Right ventricle myocardium inferior (tissue), 1 donor: ENCODE measurements around the gene ZNF23. TPM values are rescaled to one million over a fixed set of nuclear protein-coding genes. Genes with fewer than 3 reads are reported as not detected.

Experiments used
- ATAC-seq: fragments of 200-7000 bp; cut with Tn5 transposase; one replicate; pipeline ENCODE4 v1.9.1; 2020; ENCODE audit warnings: mild to moderate bottlenecking, moderate library complexity
- DNase-seq: peaks from one replicate; pipeline ENCODE4 v3.0.0; 2021; ENCODE audit errors: missing footprints
- intact Hi-C: fragments of 100-400 bp; cut with DNase I; formaldehyde crosslinking; loops from one replicate; pipeline ENCODE4 v1.11.0; 2022
- total RNA-seq: library from RNA; stranded (reverse); fragmentation: NEBNext Ultra II Directional; extraction: Animal tissue kit (Norgen Biotek cat#: 25700); gene quantifications from one replicate; pipeline ENCODE4 v1.2.1, GENCODE V29; 2021
- donor health status: DM: no; HTN: yes; CAD: no; lungs with severe emphysema.

ZNF23 gene
- total RNA-seq, 1 donor from 2014 or later: 5.9 TPM

GRCh38 chr16:71431991-71432390 is 30.1 kb downstream of the ZNF23 start:
- ATAC-seq (no peak), DNase-seq (no peak)
- intact Hi-C loops: no loop called here

- intact Hi-C loops: no loop called here
- DNase-seq: no peak
- ATAC-seq: no peak
These were observed 30.9 kb downstream of the ZNF23 start for GRCh38 chr16:71431176-71431575.

DNA sequence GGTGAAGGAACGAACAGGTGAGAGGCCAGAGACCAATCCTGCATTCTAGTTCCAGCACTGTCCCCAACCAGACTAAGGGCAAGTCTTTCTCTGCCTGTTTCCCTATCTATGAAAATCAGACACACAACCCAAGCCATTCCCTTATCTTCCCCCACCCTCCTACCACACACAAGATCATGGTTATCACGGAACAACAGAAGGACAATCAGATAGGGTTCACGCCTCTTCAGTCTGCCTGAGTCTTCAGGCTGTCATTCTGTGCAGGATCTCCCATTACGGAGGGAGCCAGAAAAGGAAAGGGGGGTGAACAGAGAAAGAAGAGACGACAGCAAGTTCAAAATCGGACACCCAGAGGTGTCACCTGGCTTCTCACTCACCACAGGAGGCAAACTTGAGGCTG is 31.3 kb downstream of the ZNF23 start:
- ATAC-seq: no peak
- intact Hi-C loops: no loop called here
- DNase-seq: no peak

DNA sequence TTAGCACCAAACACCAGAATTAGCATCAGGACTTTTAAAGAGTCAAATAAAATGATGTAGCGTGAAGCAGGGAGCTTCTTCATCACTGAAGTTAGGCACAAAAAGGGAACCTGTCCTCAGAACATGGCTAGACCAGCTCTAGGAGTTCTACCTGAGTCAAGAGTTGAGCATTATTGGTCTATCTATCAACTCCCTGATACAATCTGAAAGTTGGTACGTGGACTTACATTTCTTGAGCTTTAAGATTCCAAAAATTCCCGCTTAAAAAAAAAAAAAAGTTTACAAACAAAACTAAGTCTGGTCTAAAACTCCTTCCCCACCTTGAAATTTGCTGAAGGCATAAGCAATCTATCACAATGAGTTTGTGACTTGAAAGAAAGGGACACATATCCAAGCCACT is 32.5 kb downstream of the ZNF23 start:
- ATAC-seq: no peak
- intact Hi-C loops: no loop called here
- no peak for DNase-seq

DNA sequence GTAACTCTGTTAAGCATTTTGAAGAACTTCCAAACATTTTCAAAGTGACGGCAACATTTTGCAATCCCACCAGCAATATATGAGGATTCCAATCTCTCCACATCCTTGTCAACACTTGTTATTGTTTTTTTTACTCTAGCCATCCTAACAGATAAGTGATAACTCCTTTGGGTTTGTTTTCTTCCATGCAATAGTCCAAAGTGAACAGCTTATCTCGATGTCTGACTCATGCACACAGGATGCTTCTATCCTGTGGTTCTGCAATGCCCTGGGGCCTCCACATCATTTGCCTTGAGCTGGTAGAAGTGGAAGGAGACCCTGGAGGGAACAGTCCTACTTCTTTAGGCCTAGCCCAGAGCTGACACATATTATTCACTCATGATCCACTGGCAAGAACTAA is 33.2 kb downstream of the ZNF23 start:
- intact Hi-C loops: no loop called here
- DNase-seq (no peak), ATAC-seq (no peak)

- no peak for ATAC-seq
- no peak for DNase-seq
- intact Hi-C loops: no loop called here
These were observed 33.7 kb downstream of the ZNF23 start for GRCh38 chr16:71428385-71428784.

DNA sequence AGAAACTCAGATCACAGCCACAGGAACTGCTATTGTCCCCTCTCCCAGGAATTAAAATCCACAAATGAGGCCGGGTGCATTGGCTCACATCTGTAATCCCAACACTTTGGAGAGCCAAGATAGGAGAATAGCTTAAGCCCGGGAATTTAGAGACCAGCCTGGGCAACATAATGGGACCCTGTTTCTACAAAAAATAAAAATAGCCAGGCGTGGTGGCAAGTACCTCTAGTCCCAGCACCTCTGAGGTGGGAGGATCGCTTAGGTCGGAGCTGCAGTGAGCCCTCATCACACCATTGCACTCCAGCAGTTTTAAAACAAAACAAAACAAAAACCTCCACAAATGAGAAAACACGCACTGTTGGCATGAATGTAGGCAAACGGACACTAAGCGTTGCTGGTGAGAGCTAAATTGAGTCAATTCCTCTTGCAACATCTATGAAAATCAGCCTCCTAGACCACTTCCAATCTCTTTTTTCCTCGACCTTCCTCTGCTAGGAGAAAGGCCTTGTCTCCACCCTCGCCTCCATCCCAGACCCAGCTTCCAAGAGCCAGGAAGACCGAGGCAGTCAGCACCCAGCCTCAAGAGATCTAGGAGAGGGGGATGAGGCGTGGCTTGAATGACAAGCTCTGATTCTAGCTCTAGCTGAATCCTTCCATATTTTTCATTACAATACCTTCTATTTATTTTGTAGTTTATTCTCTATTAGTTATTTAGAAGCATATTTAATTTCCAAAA is 35.0 kb downstream of the ZNF23 start:
- ATAC-seq: no peak

DNA sequence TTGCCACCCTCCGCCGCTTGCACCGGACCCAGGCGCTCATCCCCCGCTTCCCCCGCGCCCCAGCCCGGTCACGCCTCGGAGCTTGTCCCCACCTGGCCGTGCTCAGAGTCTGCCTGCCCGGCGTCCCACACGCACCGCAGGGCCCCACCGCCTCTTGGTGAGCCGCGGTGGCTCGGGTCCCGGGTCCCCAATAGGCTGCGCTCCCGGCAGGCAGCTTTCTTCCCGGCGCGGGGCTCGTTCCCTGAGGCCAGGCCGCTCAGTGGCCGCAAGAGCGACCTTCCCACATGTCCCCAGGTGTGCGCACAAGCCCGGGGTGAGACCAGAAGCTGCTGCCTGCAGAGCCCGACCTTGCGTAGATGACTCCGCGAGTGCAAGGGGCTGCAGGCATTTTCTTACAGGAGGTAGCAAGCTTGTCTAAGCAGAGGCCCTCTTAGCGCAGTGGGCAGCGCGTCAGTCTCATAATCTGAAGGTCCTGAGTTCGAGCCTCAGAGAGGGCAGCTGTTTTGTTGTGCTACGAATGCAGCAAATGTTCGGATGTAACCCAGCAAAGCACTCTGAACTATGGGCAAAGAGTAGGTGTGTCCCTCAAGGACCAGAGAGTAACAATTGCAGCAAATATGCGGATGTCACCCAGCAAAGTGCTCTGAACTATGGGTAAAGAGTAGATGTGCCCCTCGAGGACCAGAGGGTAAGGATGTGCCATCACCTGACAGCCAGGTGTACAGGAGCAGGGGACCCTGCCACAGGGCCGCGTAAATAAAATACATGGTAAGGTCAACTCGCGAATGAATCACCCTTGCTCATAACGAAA is 35.8 kb downstream of the ZNF23 start:
- DNase-seq: no peak
- no peak for ATAC-seq
- intact Hi-C loops: no loop called here

More for the DNA sequence above, 35.0 kb downstream of the ZNF23 start:
- intact Hi-C loops: no loop called here
- DNase-seq: no peak

GRCh38 chr16:71425746-71426068 is 36.3 kb downstream of the ZNF23 start:
- DNase-seq: no peak
- intact Hi-C loops: no loop called here
- ATAC-seq: no peak

DNA sequence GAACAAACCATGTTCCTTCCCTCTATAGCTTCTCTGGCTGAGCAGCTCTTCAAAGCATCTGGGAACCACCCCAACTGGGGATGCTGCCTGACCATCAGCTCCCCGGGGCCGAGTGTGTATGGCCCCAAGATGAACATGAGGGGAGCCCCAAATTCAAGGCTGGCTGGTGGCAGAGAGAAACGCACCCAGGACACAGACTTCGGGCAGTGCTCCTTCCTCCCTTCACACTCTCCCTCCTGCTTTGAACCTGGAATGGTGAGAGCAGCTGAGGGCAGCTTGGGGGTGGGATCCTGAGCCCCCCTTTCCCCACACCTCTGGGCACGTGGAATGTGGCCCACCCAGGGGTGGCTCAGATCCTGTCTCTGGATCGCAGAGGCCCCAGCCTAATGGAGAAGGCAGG is 37.4 kb downstream of the ZNF23 start:
- intact Hi-C loops: no loop called here
- ATAC-seq (no peak), DNase-seq (no peak)

- DNase-seq (no peak), ATAC-seq (no peak)
- intact Hi-C loops: no loop called here
These were observed 38.2 kb downstream of the ZNF23 start for GRCh38 chr16:71423865-71424264.

GRCh38 chr16:71423016-71423415 is 39.0 kb downstream of the ZNF23 start:
- intact Hi-C loops: no loop called here
- no peak for DNase-seq
- ATAC-seq: no peak

- intact Hi-C loops: no loop called here
- ATAC-seq: no peak
- DNase-seq: no peak
These were observed 40.1 kb downstream of the ZNF23 start for GRCh38 chr16:71421911-71422310.

DNA sequence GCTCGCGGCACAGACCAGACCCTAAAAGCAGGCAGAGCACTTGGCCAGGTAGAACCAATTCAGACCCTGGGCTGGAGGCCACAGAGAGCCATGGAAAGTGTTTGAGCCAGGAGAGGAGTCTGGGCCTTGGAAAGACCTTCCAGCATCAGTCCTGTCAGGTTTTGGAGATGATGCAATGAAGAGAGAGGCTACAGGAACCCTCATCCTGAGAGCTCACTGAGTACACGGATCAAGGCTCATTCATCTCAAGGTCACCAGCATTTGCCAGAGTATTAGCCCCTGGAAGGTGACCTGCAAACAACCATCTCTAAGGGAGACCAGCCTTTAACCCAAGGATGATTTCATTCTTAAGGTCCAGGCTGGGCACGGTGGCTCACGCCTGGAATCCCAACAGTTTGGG is 48.0 kb downstream of the ZNF23 start:
- intact Hi-C loops: loop anchor here (10.0 kb wide), 1 partner anchor 201 kb away; no protein-coding TSS in a partner anchor
- DNase-seq (no peak), ATAC-seq (no peak)

GRCh38 chr16:71413341-71413740 is 48.7 kb downstream of the ZNF23 start:
- intact Hi-C loops: loop anchor here (1.0 to 10.0 kb wide), 2 partner anchors 86 to 201 kb away; no protein-coding TSS in a partner anchor
- DNase-seq (no peak), ATAC-seq (no peak)

DNA sequence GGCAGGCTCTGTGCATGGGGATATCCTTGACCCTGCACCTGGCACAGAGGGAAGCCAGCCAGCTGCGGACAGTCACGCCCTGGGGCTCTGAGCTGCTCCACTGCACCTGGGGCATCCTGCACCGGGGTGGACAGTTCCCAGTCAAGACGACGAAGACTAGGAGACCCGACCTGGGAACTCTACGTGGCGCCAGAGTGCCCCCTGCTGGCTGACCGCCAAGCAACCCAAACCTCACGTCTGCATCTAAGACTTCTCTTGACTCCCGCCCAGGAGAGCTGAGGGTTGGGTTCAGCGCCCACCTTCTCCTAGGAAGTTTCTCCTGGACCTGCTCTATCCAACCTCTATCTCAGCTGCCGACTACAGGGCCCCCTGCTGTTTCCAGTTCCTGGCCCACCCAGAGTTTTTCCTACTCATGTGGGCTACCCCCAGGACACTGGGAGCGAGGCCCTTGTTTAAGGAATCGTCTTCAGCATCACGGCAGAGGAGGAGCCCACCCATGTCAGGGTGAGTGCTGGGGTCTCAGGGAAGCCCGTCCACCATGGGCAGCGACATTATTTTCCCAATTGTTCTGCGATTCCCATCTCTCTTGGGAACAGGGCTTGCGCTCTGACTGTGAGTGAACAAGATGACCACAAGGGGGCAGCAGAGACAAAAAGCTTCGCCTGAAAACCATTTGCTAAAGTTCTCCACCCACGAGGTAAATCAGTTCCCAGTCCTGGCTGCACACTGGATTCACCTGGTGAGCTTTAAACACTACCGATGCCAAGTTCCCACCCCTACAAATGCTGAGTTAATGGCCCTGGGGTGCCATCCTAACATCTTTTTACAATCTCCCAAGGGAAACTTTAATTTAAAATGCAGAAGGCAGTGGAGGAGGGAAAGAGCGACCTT is 49.5 kb downstream of the ZNF23 start:
- ATAC-seq: peak; percentile 44
- no peak for DNase-seq
- intact Hi-C loops: loop anchor here (1.0 to 10.0 kb wide), 2 partner anchors 87 to 202 kb away; no protein-coding TSS in a partner anchor

- no peak for DNase-seq
- no peak for ATAC-seq
- intact Hi-C loops: loop anchor here (10.0 kb wide), 1 partner anchor 205 kb away; no protein-coding TSS in a partner anchor
These were observed 51.9 kb downstream of the ZNF23 start for GRCh38 chr16:71410146-71410545.

- DNase-seq (no peak), ATAC-seq (no peak)
- intact Hi-C loops: no loop called here
These were observed 52.9 kb downstream of the ZNF23 start for GRCh38 chr16:71409011-71409775.

DNA sequence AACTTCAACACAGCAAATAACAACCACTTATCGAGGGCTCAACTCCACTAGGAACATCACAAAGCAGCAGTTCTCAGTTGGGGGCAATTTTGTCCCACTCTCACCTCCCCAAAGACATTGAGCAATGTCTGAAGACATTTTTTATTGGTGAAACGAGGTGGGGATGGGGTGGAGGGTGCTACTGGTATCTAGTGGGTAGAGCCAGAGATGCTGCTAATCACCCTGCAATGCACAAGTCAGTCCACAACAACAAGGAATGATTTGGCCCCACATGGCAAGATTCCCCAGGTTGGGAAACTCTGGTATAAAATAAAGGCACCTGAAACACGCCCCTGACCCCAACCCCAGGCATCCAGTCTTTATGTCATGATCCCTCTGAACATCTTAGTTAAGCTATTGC is 53.5 kb downstream of the ZNF23 start:
- no peak for ATAC-seq
- DNase-seq: no peak
- intact Hi-C loops: no loop called here
